KG1 (cell line): Measurements from ENCODE around the gene NOTCH1.
"Not testable (repeated sequence)": the region's sequence is repeated elsewhere in the genome, so short reads cannot be mapped to it uniquely, and the experiment has no call there.

Source experiments
- DNase-seq: peaks from one replicate; lab custom pipeline; 2025; lab: John Stamatoyannopoulos, UW

Gene NOTCH1

DNA sequence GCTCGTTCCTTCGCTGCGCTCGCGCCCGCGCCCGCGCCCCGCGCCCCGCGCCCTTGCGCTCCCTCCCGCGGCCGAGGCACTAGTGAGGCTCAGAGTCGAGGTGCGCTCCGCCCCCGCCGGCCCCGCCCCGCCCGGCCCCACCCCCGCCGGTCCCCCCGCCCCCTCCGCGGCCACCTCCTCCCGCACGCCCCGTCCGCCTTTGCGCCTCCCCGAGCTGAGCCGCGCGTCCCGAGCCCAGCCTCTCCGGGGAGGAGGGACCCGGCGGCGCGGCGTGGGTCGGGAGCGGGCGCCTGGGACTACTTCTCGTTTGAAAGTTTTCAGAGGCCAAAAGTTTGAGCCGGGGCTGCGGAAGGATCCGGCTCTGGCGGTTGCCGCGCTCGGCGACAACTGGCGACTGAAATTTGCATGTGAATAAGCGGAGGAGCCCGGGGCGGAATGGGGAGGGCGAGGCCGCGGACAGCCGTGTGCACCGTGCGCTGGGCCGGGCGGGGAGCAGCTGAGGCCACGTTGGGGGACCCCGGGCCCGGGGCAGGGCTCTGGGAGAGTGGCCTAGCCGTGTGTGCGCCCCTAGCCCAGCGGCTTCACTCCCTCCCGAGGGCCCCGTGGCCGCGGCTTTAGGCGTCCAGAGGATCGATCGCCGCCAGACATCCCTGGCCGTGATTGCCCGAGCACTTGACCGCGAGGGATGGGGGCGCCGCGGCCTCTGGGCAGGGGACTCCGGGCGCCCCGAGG, at the start of gene NOTCH1:
TSS of gene NOTCH1 (minus strand) at position 84 of the 732 bp plus-strand sequence. CDS start 262 bp downstream, outside the sequence.
- DNase-seq: peak; percentile 94

DNA sequence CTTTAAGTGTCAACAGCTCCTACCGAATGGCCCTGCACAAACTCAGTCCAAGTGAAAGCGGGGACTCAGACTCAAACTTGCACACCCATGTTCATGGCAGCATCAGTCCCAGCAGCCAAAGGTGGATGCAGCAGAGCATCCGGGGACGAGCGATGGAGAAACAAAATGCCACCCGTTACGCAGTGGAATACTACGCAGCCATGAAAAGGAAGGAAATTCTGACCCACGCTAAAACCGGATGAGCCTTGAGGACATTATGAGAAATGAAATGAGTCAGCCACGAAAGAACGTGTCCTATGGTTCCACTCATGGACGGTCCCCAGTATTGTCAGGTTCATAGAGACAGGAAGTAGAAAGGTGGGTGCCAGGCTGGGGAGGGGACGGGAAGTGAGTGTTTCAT, 48.6 kb upstream of the NOTCH1 start:
- no peak for DNase-seq

DNA sequence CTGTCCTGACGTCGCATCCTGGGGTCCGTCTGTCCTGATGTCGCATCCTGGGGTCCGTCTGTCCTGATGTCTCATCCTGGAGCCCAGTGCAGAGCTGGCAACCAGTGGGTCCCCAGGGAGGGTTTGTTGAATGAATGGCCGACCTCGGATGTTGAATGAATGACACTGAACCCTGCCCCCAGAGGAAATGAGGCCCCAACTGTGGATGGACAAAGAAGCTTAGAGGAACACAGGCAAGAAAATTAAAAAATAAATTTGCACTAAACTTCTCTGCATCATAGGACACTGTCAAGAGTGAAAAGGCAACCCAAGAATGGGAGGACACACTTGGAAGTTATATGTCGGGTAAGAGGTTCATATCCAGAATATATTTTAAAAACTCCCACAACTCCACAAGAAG, 47.7 kb upstream of the NOTCH1 start:
- DNase-seq: no peak

DNA sequence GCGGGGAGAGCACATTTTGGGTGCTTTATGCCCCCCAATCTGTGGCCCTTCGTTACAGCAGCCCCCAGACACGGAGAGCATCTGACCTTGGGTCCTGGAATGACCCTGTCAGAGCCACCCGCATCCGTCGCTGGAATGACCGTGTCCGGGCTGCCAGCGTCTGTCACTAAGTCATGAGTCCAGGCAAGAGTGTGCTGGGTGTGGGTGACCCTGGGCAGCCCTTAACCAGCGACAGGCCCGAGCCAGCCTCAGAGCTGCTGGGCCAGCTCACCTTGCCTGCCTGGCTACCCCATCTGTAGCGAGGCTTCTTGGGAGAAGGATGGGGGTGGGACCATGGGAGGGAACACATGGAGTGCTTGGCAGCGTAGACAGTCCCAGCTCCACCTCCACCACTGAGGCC, 46.8 kb upstream of the NOTCH1 start:
- DNase-seq: no peak

DNA sequence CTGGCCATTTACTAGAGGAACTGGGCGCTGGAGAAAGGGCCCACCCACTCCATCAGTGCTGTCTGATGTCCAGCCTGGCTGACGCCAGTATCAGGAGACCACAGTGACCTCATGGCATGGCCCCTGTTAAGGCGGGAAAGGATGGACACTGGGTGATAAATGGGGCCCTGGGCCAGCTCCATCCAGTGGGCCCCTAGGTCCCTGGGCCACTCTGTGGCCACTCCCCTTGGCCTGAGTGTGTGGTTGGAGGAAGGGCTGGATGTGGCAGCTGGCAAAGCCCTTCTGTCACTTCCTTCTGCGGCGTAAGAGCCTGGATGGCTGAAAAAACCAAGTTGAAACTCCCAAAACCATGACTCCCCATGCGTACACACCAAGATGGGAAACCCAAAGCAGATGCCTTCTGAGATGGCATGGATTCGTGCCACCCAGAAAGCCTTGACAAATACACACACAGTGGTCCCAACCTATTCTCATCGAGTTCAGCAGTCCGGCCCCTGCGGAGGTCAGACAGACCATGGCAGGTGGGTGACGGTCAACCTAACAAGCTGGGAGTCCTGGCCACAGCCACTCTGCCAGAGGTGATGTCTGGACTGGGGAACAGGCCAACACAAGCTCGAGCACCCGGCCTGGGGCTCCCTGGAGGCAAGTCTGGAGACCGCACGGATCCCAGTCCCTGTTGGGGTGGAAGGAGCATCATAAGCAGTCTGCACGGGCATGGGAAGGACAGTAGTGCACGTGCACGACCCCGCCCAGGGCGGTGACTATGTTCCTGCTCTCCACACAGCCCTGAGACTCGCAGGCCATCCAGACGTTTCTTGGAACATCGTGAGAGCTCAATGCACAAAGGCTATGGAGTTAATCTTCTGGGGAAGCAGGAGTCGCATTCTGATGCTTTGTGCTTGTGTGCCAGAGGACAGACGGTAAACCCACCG, 45.2 kb upstream of the NOTCH1 start:
- DNase-seq: no peak

DNA sequence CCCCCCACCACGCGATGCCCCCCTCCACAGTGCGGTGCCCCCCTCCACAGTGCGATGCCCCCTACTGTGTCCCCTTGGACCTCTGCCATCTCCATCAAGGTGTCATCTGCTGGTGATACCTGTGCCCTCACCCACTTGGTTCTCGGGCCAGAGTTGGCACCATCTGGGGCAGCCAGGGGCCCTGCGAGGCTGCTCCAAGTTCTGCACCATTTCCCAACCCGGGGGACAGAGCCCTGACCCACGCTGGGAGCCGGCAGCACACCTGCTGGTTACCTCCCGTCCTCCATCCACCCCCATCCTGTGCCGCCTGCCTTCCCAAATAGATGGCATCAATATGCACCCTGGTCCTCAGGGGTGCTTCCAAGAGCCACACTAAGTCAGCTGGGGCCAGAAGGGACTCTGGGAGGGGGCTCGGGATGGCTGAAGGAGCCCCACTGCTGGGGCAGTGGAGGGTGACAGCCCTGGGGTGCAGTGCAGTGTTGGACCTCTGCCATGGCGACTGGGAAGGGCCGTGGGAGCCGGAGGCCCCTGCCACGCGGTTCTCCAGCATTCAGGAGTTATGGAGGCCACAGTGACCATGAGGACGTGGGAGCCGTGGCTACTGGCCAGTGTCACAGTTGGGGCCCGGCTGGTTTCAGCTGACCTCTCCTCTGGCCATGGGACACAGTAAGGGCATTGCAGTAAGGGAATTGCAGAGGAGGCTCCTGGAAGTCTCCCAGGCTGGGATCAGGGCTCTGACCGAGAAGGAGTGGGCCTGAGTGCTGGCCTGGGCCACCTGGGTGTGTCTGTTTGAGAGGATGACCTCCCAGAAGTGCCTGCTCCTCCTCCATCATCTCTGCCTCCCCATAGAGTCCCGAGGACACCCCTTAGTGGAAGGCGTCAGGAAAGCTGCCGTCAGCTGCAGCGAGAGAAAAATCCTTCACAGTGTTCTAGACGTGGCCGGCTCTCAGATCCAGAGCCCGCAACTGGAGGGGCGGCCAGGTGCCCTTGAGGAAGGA, 44.2 kb upstream of the NOTCH1 start:
- no peak for DNase-seq

DNA sequence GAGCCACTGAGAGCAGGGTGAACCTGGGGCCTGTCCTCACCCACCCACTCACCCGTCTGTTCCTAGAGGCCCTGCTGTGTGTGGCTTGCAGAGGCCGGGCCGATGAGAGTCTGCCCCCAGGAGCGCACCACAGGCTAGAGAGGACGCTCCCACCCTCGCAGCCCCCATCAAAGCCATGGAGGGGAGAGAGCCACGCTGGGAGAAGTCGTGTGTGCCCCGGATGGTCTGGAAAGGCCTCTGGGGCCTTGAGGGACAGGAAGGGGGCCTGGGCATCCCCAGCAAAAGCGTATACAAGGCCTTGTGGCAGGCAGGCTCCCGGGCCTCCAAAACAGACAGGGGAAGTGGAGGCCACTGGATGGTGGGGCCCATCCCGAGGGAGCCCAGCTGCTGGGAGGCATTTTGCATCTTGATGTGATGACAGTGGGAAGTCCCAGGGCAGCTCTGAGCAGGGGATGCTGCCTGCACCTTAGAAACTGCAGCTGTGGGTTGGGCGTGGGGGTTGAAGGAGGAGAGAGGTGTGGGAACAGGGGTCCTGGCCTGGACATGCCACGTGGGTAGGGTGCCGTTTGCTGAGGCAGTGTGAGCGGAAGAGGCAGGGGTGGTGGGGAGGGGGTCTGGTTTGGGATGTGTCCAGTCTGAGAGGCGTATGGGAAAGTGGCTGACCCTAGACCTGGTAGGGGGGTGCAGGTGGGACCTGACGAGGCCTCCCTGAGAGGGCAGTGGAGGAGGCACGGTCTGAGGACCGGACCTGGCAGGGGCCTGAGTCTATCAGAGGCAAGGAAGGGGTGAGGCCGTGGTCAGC, 43.0 kb upstream of the NOTCH1 start:
- DNase-seq: no peak

DNA sequence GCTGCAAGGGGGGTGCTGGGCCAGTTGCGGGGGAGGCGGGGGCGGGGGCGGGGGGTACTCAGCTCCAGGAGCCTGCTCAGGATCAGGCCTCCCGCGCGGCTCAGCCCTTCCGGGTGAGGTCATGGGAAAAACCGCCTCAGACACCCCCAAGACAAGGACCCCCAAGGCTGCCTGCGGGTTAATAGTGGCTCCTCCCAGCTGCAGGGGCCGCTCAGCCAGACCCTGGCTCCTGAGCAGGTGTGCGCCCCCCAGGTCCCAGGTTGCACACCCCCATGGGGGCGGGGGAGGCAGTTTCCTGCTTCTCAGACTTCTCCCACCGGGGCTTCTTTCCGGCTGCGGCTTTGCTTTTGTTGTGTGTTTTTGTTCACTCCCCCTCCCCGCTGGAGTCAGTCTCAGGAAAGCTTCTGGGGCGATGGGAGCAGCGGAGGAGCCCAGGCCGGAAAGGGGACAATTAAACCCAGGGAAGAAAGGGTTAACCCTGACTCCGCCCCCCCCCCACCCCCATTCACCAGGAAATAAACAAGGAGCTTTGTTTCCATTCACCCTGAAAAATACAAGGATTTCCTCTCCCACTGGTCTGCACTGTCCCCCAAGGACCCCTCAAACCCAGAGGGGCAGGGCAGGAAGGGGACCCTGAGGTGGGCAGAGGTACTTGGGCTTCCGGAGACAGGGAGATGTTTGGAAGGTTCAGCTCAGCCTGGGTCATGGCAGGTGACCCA, 42.3 kb upstream of the NOTCH1 start:
- no peak for DNase-seq

DNA sequence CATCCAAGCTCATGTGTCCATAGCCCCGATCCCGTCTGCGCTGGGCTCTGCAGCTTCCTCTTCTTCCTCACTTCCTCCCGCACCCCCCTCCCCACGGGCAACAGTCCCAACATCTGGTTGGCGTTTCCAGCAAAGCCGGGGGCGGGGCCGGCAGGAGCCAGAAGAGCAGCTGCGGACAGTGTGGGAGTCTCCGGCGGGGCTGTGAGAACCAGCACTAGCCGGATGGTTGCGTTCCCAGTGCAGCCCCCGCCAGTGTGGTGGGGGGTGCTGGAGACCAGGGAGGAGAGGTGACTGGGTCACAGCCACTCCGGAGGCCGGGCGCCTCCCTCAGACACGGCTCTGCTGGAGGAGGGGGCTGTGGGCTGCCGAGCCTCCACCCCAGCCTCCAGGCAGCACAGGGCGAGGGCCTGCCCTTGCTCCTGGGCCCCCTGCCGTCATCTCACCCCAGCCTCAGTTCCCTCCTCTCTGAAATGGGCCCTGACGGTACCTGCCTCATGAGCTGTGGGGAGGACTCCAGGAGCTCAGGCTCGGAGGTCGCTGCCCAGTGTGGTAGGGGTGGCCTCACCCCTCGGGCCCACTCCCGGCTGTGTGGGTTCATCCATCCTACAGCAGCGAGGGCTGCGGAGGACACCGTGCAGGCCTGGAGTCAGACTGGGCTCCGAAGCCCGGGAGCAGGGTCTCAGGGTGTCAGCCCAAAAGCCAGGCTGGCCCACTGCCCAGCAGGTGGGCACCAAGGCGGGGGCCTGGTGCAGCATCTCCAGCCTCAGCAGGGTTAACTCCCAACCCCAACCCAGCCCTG, 41.5 kb upstream of the NOTCH1 start:
- DNase-seq: no peak

DNA sequence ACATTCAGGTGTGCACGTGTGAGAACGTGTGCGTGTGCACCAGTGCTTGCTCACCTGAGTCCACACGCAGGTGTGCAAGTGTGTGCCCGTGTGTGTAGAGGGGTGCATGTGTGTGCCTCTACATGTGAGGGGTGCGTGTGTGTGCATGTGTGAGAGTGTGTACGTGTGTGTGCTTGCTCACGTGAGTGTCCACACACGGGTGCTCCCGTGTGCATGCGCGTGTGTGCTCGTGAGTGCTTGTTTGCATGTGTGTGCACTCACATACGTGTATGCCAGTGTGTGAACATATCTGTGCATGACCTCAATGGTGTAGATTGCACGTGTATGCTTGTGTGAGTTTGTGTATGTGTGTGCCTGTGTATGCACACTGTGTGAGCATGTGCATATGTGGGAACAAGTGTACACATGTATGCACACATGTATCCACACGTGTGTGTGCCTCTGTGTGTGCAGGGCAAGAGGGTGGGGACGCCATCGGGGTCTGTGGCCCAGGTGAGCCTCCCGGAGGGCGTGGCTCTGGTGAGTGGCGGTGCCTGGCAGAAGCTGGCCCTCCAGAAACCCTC, 40.6 kb upstream of the NOTCH1 start:
- no peak for DNase-seq

DNA sequence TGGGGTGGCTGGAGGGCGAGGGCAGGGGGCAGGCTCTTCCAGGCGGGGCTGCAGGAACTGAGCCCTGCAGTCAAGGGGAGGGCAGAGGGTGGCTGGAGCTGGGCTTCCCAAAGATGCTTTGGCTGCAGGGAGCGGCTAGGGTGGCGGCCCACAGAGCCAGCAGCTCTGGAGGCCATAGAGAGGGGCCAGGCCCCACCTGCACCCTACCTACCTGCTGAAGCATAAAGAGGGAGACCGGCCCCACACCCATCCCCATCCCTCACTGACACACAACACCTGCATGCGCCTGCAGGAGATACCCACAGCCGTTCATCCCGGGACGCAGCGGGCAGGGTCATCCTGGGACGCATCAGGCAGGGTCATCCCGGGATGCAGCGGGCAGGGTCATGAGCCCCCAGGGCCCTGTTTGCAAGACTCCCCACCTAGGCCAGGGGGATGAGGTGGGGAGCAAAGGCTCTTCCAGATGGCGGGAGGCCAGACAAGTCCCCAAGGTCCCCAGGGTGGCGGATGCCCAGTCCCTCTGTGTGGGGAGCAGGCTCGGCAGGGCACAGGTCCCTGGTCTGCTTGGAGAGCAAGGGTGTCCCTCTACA, 39.8 kb upstream of the NOTCH1 start:
- DNase-seq: no peak

DNA sequence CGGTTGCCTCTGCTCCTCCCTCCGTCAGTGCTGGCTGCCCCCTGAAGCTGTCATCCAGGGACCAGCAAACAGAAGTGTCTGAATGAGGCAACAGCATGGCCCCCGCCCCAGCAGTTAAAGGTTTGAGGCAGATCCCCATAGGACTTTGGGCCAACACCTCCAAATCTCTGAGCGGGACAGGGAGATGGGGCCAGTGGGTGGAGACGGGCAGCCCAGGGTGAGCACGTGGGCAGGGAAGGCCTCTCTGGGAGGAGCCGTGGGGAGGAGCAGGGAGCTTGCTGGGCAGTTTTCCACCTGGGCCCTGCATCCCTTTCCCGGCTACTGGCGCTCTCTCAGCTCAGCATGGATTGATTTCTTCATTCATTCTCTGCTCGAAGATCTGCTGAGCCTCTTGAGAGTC, 39.1 kb upstream of the NOTCH1 start:
- no peak for DNase-seq

DNA sequence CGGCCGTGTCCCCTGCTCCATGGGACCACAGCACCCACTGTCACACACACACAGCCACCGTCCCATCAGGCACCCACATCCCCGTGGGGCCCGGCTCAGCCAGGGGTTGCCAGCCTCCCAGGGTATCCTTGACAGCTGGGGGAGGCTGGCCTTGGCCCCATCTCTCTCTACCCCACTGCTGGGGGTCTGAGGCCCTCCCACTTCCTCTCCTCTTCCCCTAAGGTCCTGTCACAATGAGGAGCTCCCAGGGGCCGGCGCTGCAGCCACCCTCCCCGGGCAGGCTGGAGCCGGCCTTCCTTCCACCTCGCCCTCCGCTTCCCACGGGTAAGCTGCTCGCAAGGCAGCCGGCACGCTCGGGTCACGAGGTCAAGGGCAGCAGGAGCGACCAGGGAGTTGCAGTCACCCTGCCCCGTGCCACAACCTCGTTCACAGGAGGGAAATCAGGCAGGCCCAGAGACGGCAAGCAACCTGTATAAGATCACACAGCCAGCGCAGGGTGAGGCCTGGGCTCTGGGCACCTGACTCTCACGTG, 38.6 kb upstream of the NOTCH1 start:
- no peak for DNase-seq

DNA sequence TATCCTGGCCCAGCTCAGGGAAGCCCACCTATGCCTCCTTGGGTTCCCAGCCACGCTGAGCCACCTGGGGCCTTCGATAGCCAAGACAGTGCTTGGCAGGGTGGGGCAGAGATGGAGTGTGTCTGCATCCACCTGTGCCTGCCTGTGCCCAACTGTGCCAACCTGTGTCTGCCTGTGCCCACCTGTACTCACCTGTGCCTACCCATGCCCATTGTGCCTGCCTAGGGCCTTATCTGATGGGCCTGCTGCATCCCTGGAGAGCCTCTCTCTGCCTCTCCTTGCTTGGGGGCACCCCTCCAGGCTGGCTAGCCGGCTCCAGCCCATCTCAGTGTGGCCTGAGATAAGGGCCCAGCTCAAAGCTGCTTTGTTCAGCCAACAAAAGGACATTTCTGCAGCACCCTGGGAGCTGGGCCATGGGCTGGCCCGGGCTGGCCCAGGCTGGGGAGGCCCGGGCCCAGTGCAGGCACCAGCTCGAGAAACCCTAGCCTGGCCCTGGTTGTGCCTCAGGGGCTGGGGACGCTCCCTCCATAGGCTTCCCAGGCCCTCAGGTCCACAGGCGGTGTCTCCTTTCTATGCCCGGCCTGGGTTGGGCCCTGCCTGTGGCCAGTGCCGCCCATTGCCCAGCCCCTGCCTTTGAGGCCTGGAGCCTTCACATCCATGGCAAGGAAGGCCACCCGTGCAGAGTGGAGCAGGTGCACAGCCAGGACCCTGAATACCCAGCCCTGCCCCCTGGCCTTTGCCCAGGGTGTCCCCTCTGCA, 37.3 kb upstream of the NOTCH1 start:
- no peak for DNase-seq

DNA sequence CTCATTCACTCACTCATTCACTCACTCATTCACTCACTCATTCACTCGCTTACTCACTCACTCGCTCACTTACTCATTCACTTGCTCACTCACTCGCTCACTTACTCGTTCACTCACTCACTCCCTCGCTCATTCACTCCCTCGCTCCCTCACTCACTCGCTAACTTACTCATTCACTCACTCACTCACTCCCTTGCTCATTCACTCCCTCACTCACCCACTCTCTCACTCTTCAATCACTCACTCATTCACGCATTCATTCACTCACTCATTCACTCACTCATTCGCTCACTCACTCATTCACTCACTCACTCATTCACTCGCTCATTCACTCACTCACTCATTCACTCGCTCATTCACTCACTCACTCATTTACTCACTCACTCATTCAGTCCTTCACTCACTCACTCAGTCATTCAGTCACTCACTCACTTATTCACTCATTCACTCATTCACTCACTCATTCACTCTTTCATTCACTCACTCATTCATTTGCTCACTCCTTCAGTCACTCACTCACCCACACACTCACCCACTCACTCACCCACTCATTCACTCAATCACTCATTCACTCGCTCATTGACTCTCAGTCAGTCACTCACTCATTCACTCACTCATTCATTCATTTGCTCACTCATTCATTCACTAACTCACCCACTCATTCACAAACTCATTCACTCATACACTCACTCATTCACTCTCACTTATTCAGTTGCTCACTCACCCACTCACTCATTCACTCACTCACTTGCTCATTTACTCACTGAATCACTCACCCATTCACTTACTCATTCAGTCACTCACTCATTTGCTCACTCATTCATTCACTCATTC, 36.0 kb upstream of the NOTCH1 start:
- DNase-seq: no peak

DNA sequence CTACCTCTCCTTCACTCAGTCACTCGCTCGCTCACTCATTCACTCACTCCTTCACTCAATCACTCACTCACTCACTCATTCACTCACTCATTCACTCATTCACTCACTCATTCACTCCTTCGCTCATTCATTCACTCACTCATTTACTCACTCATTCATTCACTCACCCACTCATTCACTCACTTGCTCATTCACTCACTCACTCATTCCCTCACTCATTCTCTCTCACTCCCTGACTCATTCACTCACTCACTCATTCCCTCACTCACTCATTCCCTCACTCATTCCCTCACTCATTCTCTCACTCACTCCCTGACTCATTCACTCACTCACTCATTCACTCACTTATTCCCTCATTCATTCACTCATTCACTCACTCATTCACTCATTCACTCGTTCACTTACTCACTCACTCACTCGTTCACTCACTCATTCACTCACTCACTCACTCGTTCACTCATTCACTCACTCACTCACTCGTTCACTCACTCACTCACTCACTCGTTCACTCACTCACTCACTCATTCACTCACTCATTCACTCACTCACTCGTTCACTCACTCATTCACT, 33.9 kb upstream of the NOTCH1 start:
- DNase-seq: not testable (repeated sequence)
